Inflammatory macrophage (primary cell): ENCODE results near the gene FOSL2.
A peak's percentile ranks its signal among the peaks of the same experiment; 100 is the strongest.
"Not testable (repeated sequence)": the region's sequence is repeated elsewhere in the genome, so short reads cannot be mapped to it uniquely, and the experiment has no call there.

ENCODE experiments used
- DNase-seq, 2 donors: peaks; one replicate each; pipeline ENCODE4 v3.0.0-alpha.2; 2020 to 2022

The FOSL2 gene

DNA sequence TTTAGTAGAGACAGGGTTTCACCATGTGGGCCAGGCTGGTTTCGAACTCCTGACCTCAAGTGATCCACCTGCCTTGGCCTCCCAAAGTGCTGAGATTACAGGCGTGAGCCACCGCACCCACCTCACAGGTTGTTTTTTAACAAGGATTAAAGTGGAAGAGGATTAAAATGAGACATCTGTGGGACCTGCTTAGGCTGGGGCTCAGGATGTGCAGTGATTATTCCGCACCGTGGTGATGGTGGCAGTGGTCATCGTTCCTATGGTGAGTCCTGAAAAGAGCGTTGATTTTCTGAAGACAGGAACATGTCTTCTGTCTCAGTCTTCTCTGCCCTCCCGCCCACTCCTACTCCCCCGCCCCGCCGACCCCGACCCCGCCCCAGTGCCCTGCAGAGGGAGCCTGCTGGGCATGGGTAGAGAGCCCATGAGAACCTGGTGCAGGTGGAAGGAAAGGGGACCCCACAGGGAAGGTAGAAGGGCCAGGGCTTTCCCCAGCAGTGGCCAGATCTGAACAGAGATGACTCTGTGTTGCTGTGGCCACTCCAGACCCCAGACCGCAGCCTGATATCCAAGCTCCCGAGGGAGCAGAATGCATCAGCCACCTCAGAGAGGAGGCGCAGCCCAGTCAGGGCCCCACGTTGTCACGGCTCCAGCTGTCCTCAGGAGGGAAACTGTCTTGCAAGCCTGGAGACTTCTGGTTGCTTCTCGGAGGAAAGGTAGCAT, 34.5 kb upstream of the FOSL2 start:
- no peak for DNase-seq

- DNase-seq = no peak
Measured at GRCh38 chr2:28358668-28359201, 33.9 kb upstream of the FOSL2 start.

GRCh38 chr2:28359222-28360057, 33.2 kb upstream of the FOSL2 start:
- peak; percentile 88 to 89 for DNase-seq

DNA sequence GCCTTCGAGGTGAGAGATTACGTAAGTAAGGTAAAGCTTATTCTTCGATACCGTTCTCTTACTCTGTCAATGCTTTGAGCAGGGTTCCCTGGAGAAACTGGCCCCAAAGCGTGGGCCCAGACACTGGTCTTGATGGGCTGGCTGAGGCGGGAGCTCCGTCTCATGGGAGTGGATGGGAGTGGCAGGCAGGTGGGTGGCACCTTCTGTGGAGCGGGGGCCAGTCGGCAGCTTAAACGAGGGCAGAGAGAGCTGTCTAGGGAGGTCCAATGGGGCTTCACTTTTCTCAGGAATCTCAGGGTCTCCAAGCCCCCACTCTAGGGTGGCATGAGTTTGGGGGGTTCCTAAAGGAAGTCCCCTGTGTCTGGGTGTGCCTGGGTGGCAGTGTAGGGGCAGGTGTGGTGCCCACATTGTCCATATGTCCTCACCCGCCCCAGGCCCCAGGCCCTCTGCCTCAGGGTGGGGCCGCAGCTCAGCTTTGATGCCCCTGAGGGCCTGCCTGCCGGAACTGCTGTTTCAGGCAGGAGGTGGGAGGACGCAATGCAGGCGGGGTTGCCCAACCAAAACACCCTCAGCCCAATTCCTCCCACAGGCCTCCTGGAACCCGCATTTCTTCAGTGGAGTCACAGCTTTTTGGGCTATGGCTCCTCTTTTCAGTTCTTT, 32.5 kb upstream of the FOSL2 start:
- DNase-seq = peak; percentile 14 to 51

DNA sequence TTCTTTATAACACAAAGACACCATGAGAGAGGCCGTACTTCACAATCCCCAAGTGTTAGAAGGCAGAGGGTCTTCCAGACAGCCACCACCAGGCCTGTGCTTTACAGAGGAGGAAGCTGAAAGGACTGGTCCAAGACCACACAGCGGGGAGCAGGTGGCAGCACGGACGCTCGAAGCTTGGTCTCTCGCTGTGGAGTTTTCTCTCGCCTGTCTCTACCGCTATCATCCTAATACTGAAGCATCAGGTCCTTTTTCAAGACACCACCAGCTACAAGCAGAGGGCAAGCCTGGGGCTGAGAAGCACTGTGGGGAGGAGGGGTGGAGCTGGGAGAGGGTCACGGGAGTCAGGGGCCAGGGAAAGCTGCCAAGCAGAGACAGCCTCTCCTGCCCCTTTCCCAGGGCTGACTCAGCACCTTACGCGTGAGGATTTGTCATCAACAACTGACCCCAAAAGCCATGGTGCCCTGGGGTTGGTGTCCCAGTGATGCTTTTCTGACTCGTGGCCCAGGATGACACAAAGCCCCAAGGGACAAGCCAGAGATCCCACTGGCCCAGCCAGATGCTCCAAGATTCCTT, 31.9 kb upstream of the FOSL2 start:
- DNase-seq = peak; percentile 31 to 46

DNA sequence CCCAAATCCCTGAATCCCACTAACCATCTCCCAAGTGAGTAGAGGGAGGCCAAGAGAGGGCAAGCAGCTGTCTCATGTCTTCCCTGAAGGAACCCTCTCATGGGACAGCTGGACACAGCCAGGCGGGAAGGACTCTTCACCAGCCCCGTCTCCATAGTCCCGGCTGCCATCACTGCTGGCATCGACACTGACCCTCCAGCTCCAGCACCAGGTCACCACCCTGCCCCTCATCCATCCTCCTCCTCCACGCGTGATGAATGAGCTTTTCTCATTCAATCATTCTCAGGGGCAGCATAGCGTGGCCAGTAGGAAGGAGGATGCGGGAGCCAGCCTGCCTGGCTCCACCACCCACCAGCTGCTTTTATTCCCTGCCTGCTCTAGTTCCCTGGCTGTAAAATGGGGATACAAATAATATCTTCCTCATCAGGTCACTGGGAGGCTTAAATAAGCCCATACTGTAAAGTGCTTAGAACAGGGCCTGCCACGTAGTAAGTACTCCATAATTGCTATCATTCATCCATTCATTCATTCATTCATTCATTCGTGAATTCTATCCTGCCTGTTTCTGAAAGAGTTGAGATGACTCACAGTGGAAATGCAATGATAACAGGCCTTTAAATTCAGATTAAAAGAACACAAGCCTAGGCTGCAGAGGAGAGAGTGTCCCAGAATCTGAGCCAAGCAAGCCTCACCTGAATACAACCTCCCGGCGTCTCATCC, 30.5 kb upstream of the FOSL2 start:
- DNase-seq = no peak

DNA sequence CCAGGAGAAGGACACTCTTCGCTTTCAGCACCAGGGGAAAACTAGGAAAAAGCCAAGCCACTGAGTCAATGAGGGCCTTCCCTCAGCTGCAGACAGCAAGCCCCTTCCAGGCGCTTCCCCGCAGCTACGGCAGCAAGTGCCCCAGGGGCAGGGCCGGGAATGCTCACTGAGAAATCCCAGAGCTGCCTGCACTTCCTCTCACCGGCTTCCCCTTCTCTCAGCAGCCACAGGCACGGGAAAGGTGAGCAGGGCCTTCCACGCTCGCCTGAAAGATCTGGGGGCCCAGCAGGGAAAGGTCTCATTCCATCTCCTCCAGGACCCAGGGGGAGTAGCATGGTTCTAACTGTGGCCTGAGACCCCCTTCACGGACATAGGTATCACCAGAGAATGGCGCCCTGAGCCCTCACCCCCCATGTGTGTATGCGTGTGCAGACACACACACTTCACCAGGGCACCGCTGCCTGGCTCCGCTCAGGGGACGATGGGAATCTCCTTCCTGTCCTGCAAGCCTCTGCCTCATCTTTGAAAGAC, 29.6 kb upstream of the FOSL2 start:
- DNase-seq = no peak

- no peak for DNase-seq
Measured at GRCh38 chr2:28363686-28364280, 28.9 kb upstream of the FOSL2 start.

DNA sequence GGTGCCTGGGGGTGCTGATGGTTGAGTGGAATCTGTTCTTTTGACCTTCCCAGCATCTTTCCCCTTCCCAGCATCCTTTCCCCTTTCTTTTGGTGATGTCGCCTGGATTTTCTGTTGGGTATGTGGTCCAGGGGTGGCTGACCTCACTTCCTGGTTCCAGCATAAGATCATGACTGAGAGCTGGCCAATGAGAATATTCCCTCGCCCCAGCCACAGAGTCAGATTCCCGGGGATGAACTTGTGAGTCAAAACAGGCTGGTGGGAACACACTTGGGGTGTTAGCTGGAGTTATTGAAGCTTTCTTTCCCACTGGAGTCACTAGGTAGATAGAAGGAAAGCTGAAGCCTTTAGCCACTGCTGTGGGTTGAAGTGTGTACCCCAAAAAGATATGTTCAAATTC, 28.0 kb upstream of the FOSL2 start:
- no peak for DNase-seq

DNA sequence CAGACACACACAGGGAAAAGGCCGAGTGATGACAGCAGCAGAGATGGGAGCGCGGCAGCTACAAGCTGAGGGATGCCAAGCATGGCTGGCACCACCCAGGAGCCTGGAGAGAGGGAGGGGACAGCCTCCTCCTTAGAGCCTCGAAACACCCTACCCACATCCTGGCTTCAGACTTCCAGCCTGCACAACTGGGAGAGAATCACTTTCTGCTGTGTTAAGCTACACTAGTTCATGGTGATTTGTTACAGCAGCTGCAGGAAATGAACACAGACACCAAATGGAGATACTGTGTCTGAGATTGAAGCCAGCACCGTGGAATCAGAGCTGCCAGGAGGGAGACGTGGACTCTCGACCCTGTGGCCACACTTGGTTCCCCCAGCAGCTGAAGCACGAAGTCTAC, 27.5 kb upstream of the FOSL2 start:
- no peak for DNase-seq

- no peak for DNase-seq
Measured at GRCh38 chr2:28366149-28366495, 26.5 kb upstream of the FOSL2 start.

GRCh38 chr2:28366496-28367282, 26.0 kb upstream of the FOSL2 start:
- DNase-seq = peak; percentile 37 to 51

GRCh38 chr2:28367667-28368356, 24.8 kb upstream of the FOSL2 start:
- no peak for DNase-seq

DNA sequence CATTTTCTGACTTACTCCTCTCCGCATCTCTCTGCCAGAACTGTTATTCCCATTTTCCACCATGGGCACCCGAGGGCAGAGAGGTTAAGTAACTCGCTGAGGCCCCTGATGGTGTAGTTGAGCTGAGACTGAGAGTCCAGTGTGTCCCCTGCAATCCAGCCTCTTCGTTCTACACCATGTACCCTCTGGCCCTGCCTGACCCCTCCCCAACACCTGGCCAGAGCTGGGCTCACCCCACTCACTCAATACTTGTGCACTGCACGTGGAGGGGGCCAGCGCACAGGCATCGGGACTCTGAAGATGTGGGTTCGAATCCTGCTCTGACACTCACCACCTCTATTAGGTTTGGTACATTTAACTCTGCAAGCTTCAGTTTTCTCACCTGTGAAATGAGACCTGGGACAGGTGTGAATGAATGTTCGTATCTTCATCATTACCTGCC, 24.3 kb upstream of the FOSL2 start:
- no peak for DNase-seq

DNA sequence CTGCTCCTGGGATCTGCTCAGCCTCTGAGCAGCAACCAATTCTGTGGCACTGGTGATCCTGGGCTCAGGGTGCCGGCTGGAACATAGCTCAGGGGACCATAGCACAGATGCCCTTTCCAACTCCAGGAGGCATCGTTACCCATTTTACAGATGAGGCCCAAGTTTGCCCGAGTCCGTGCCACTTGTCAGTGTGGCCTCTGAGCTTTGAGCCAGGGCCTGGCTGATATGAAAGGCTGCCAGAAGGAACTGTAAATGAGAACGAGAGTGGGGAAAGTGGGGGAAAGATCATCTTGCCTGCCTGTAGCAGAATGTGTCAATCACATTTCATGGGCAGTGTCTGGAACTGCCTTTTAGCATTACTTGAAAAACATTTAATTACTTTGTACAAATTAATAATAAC, 23.3 kb upstream of the FOSL2 start:
- no peak for DNase-seq

GRCh38 chr2:28370354-28370753, 22.3 kb upstream of the FOSL2 start:
- DNase-seq = no peak

DNA sequence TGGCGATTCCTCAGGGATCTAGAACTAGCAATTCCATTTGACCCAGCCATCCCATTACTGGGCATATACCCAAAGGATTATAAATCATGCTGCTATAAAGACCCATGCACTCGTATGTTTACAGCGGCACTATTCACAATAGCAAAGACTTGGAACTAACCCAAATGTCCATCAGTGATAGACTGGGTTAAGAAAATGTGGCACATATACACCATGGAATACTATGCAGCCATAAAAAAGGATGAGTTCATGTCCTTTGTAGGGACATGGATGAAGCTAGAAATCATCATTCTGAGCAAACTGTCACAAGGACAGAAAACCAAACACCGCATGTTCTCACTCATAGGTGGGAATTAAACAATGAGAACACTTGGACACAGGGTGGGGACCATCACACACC, 20.9 kb upstream of the FOSL2 start:
- not testable (repeated sequence) for DNase-seq

GRCh38 chr2:28373854-28374253, 18.8 kb upstream of the FOSL2 start:
- DNase-seq = no peak

- DNase-seq = no peak
Measured at GRCh38 chr2:28374331-28374730, 18.3 kb upstream of the FOSL2 start.

- no peak for DNase-seq
Measured at GRCh38 chr2:28375236-28375635, 17.4 kb upstream of the FOSL2 start.
